Measurements from ENCODE around the gene IGLL1.
A peak's percentile ranks its signal among the peaks of the same experiment; 100 is the strongest.
"Not testable (repeated sequence)": the region's sequence is repeated elsewhere in the genome, so short reads cannot be mapped to it uniquely, and the experiment has no call there.

IGLL1 gene

DNA sequence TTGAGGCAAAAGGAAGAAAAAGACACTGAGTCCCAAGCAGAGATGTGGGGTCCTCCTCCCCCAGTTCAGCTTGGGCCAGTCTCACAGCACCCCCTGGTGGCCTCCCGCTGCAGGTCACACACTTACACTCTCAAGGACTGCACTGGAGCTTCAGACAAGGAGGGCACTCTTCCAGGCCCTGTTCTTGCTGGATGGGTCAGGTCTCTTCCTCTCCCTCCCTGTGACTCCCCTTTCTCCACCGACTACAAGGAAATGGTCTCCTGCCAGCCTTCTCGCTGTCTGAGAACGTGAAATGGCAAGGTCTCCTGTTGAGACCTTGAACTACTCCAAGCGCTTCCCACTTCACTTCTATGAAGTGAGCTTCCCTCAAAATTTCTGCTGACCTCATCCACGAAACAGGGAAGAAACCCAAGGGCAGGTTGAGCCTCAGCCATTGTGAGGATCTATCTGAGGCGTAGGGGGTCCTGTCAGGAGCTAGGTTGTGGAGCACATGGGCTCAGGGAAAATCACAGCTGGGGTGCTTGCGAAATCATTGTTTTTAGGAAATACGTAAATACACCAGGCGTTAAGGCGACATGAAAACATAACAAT, 11.2 kb upstream of the IGLL1 start:
- DNase-seq (ENCODE audit: low read depth in 2 of 2) = peak; percentile 13 to 45

DNA sequence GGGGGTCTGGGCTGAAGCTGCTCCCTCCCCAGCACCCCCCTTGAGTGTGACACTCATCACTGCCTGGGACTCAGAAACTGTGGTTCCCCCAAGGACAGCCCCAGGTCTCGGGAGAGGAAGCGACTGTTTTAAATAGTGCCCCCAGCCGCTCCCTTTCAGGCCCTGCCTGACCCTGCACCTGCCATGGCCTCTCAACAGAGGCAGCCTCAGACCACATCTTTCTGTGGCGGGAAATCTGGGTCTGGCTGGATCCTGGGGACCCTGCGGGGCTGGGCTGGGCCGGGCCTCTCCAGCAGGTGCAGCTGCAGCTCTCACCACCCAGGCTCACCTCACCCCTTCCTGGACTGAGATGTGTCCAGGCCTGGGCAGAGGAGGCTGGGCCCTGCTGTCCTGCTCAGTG, 3.7 kb upstream of the IGLL1 start:
- DNase-seq (ENCODE audit: low read depth in 2 of 2) = no peak

DNA sequence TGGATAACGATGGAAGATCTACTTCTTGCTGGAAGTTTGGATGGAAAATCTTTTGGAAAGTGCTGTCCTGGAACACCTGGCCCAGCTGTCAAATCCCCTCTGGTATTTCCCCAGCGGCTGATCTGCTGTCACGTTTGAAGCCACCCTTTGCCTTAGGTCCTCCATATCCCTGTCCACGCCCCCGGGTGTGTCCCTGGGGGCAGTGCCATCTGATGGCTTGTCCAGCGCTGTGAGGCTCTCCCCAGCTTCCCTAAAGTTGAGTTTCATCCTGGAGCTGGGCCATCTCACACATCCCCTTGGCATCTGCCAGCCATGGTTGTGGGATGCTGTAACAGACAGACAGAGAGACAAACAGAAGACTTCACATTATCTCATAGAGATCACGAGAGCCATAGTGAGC, 3.1 kb upstream of the IGLL1 start:
- DNase-seq (ENCODE audit: low read depth in 2 of 2) = no peak

DNA sequence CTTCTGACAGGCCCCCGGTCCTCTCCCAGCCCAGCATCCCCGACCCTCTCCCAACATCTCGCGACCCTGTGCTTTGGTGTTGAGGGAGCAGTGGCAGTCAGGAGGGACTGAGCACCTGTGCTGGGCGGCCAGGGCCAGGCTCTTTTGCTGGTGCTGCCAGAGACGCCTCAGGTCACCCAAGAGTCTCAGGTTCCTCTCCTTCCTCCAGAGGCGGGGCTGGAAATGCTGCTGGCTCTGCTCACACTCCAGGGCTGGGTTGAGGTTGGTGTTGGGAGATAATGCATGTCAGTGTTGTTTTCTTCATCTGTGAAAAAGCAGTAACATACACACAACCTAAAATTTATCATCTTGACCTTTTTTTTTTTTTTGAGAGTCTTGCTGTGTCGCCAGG, 1.2 kb upstream of the IGLL1 start:
- DNase-seq (ENCODE audit: low read depth in 2 of 2) = no peak

DNA sequence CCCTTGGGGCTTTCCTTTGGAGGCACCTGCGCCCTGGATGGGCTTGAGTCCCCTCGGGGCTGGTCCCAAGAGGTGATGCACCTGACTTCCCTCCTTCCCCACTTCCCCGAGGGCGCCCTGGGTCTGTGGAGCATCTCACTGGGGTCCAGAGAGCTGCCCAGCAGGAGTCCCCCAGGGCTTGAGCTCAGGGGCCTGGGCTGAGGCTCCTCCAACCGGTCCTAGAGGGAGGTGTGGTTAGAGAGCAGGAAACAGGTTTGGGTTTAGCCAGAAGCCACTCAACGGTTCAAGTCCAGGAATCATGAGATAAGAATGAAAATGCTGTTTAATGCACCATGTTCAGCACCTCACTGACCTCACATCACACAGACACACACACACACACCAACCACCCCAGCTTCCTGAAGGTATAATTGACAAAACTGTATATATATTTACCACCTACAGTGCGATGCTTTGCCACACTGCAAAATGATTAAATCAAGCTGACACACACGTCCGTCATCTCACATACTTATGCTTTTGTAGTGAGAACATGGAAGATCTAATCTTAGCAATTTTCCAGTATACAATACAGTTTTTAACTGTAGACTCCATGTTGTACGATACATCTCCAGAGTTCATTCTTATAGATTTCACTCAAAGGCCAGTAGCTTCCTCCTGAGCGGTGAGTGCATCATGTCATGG, 628 bp upstream of the IGLL1 start:
- no peak for DNase-seq (ENCODE audit: low read depth in 2 of 2)

DNA sequence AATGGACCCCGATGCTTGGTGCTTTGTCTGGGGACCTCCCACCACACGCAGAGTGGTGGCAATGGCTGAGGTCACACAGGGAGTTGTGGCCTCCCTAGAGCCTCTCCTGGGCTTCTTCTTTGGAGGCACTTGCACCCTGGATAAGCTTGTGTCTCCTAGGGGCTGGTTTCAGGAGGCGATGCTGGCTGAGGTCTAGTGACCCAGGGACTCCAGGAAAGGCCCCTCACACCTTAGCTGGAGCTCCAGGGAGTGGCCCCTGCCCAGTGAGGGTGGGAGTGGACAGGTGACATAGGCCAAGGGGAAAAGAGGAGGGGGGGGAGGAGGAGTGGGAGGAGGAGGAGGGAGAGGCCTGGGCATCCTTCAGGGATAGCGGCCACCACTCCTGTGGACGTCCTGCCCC, 810 bp downstream of the IGLL1 start:
- DNase-seq (ENCODE audit: low read depth in 2 of 2) = no peak

DNA sequence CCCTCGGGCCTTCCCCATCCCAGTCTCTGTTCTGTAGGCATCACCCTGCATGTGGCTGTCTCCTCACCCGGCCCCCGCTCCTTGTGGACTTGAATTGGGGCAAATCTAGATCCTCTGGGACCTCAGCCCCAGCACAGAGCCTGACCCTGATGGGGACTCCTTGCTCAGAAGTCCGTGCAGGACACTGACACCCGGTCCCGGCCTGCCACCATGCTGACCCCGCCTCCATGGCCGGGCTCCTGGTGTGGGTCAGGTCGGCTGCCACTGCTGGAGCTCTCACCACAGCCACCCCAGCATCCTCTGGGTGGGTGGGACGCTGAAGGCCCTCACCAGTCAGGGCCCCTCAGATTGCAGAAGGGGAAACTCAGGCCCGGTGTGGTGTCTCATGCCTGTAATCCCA, 1.8 kb downstream of the IGLL1 start:
- DNase-seq (ENCODE audit: low read depth in 2 of 2) = no peak

DNA sequence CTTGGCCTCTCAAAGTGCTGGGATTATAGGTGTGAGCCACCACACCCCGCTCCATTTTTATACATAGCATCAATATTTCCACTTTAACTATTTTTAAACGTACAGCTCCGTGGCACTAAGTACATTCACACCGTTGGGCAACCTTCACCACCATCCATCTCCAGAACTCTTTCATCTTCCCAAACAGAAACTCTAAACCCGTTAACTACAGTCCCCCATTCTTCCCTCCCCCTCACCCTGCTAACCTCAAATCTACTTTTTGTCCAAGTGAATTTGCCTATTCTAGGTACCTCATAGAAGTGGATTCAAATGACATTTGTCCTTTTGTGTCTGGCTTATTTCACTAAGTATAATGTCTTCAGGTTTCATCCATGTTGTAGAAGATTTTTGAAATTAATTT, 3.4 kb downstream of the IGLL1 start:
- DNase-seq (ENCODE audit: low read depth in 2 of 2) = no peak

DNA sequence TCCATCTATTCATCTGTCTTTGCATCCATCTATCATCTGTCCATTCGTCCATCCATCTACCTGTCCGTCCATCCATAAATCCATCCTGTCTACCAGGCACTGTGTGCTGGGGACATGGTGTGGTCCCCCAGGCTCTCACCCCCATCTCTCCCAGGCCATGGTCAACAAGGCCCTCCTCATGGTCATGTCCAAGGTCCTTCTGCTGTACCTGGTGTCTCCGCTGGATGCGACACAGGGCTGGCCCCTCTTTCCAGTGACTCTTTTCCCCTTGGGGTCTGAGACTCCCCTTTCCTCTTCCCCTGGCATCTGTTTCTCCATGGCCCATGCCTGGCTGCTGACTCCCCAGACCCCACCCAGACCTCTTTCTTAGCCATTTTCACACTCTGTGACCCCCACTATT, 4.5 kb downstream of the IGLL1 start:
- DNase-seq (ENCODE audit: low read depth in 2 of 2) = no peak

DNA sequence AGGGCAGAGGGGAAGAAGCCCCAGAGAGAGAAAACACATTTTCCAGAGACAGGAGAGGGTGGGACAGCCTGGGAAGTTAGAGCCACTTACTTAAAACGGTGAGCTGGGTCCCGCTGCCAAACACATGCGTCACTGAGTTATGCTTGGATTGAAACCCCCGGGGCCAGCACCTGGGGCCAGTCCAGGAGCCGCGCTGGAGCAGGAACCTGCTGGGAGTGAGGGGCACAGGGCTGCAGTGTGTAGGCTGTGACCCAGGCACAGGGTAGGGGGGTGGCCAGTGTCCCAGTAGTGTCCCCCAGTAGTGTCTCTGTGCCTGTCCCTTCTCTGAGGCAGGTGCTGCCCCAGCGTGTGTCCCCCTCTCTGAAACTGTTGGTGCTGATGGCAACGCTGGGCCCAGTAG, 5.2 kb downstream of the IGLL1 start:
- no peak for DNase-seq (ENCODE audit: low read depth in 2 of 2)

DNA sequence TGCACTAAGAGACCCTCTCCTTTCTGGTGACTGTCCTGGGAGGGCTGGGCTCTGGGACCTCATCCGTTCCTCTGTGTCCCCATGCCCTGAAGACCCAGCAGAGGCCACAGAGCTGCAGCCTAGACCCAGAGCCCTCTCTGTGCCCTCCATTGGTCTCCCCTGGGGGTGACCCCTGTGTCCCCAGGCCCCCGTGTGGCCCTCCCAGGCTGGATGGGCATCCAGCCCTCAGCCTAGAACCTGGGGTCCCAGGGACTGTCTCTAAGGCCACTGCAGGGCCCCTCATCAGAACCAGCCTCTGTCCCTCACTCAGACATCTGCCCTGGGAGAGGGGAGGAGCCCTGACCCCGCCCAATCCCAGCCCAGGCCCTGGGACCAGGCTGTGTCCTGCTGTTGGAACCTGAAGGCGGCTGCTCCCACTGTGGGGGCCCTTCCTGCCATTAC, 5.7 kb downstream of the IGLL1 start:
- no peak for DNase-seq (ENCODE audit: low read depth in 2 of 2)

DNA sequence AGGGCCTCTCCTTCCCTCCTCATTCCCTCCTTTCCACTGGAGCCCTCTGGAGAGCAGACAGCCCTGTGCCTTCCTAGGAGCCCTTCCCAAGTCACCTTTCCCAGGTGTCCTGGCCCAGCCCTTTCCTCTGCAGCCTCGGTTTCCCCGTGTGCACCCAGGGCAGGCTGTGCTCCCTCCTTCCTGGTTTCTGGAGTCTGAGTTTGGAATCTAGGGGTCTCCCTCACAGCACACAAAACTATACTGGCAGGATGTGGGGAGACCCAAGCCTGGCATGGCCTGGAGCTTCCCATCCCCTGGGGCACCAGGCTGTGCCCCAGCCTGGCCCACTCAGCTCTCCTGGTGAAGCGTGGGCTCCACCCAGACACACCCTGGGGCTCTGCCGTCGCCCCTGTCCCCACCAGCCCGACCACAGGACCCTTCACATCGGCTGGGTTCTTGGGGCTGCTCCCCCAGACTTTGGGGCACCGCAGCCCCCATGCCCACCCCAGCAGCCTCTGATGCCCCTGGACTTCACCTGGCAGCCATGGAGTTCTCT, 6.3 kb downstream of the IGLL1 start:
- DNase-seq (ENCODE audit: low read depth in 2 of 2) = not testable (repeated sequence)

DNA sequence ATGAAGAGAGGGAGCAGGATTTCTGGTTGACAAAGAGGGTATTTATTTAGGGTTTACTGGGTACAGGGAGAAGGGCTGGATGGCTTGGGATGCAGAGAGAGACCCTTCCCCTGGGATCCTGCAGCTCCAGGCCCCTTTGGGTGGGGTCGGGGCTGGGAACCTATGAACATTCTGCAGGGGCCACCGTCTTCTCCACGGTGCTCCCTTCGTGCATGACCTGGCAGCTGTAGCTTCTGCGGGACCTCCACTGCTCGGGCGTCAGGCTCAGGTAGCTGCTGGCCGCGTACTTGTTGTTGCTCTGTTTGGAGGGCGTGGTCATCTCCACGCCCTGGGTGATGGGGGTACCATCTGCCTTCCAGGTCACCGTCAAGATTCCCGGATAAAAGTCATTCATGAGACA, 7.0 kb downstream of the IGLL1 start:
- not testable (repeated sequence) for DNase-seq (ENCODE audit: low read depth in 2 of 2)

DNA sequence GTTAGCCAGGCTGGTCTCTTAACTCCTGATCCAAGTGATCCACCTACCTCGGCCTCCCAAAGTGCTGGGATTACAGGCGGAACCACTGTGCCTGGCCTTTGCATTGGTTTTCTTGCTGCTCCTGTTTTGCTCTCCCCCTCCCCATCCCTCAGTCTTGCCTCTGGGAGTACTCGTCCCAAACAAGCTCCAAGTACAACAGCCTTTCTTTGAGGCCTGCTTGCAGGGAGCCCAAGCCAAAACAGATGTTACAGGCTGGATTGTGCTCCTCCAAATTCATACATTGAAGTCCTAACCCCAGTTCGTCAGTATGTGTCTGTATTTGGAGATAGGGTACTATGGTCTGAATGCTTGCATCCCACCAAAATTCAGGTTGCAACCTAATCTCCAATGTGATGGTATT, 8.6 kb downstream of the IGLL1 start:
- no peak for DNase-seq (ENCODE audit: low read depth in 2 of 2)

DNA sequence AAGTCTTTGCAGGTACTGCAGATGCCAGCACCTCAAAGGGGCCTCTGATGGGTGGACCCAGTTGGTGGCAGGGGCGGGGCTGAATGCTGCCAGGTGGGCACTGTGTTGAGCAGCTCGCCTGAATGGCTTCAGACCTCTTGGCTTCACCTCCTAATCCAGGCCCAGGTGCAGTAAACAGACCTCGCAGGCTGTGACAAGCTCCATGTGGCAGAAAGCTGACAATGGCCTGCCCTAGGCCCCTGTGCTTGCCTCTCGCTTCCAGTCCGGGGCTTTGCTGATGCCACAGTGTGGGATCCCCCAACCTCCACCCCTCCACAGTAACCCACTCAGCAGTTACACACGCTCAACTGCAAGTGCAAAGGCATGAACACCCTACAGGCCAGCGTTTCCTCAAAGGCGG, 9.4 kb downstream of the IGLL1 start:
- no peak for DNase-seq (ENCODE audit: low read depth in 2 of 2)

DNA sequence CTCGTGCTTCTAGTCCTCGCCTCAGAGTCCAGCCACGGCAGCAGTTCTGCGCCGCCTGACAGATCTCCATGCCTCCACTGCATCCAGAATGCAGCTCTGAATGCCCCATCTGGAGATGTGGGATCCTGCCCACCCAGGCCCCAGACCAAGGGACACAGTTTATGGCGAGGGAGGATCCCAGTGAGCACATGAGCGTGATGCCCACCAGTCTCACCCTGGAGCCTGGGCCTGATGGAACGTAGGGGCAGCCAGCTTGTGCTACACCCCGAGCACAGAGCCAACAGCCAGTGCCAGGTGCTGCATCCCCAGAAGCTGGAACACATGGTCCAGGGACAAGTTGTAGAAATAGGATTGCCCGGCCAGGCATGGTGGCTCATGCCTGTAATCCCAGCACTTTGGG, 10.4 kb downstream of the IGLL1 start:
- no peak for DNase-seq (ENCODE audit: low read depth in 2 of 2)

DNA sequence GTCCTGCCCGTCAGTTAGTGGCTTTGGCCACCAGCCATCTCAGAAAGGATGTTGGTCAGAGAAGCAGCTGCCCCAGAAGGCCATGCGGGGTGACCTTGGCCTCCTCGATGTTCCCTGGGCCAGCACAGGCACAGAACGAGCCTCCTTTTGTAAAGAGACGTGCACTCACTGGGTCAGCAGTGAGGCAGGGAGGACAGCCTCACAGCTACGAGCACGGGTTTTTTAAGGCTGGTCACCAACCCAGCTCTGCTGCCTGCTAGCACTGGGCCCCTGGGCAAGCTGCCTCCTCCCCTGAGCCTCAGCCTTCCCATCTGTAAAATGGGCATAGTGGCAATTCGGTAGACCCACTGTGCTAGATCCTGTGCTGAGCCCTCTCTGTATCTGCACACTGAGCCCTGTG, 10.8 kb downstream of the IGLL1 start:
- DNase-seq (ENCODE audit: low read depth in 2 of 2) = no peak

DNA sequence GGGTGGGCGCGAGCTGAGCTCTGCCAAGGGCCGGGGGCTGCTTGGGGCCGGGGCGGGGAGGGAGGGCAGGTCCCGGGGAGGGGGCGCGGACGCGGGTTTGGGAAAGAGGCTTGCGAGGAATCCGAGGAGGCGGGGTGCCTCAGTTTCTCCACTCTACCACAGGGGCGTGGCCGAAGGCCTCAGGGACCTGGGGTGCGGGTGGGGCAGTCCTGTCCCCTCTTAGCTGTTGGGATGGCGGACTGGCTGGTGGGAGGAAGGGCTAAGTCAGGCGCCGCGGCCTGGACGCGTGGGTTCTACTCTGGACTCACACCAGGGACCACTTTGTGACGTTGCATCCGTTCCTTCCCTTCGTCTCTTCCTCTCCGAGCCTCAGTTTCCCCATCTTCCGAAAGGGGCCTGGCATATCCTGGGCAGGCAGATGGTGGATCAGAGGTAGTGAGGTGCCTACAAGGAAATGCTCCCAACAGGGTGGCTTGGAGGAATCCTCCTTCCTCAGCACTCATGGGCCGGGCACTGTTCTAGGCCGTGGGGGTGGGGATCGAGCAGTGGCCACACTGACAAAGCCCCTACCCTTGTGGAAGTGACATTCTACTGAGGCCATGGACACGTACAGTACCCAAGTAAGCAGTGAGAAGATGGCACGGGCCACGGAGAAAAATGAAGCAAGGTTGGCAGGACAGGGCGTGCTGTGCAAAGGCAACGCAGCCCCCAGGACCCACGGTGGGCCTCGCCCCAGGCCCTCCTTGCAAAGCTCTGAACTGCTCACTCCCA, 13.2 kb downstream of the IGLL1 start:
- DNase-seq (ENCODE audit: low read depth in 2 of 2) = no peak

DNA sequence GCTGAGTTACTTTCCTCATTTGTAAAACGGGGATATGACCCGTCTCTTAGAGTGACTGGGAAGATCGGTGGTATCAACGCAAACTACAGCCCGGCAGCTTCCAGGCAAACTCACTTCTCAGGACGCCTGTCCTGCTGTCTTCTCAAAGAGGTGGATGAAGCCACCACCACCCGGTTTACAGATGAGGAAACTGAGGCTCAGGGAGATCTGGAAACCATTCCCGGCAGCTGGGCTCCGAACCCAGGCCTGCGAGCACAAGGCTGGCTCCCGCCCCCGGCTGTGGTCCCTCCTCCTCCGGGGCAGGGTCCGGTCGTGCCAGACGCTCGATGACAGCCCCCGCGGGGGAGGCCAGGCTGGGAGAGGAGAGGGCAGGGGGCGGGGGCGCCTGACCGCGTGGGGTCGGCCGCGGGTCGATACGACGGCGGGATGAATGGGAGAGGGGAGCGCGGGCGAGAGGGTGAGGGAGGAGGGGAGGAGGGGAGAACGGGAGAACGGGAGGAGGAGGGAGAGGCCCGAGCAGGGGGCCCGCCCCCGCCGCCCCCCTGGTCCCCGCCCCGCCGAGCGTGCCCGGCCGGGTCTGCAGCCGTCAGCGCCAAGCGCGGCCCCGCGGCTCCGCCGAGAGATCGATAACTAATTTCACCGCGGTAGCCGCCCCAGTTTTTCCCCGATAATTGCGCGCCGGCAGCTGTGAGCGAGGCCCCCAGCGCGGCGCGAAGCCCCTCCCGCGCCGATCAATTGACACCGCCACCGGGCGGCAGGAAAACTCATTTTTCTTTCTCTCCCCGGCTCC, 14.0 kb downstream of the IGLL1 start:
- no peak for DNase-seq (ENCODE audit: low read depth in 2 of 2)

DNA sequence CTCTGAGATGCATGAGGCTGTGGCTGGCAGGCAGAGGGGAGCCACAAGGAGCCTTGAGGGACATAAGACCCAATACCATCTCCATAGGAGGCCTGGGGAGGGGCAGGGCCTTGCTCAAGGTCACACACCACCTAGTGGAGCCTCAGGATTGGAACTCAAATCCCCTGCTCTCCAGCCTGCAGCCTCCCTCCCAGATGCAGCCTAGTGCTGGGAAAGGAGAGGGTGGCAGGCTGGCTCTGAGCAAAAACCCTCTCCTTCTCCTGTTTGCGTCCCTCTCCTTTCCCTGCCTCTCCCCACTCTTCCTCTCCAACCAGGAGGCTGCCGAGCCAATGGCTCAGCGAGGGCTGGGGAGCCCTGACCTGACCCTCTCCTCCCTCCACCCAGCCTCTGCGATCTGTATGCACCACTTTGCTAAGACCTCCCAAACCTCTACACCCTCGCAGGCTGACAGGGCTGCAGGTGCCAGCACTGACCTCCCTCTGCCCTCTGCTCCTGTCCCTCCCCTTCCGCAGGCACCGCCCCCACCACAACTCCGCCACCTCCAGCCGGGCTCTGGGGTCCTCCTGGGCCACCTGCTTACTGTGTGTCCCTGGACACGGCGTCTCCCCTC, 14.7 kb downstream of the IGLL1 start:
- no peak for DNase-seq (ENCODE audit: low read depth in 2 of 2)

DNA sequence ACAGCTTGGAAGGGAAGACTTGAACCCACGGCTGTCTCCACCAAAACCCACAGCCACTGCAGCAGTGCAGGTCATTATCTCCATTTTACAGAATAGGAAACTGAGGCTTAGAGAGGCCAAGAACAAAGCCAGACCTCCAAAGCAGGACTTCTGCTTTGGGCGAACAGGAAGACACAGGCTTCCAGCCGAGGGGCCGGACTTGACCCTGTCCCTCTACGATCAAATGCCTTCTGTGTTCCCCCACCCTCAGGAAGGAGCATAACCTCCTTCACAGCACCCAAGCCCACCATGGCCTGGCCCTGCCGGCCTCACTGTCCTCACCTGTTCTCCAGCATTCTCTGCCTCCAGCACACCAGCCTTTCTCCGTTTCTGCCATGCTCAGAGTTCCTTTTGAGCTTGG, 15.8 kb downstream of the IGLL1 start:
- DNase-seq (ENCODE audit: low read depth in 2 of 2) = no peak

DNA sequence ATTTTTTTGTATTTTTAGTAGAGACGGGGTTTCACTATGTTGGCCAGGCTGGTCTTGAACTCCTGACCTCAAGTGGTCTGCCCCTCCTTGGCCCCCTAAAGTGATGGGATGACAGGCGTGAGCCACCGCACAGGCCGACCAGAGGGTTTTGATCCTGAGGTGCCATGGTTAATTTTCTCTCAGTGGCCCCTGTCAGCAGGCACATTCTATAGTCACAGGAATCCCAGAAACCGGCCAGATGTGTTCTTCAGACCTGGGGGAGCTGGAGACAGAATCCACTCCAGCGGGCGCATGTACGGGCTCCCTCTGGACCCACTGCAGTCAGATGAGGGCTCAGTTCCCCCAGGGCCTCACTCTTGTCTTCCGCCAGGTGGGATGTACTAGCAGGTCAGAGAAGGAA, 17.0 kb downstream of the IGLL1 start:
- DNase-seq (ENCODE audit: low read depth in 2 of 2) = no peak

Measured in stimulated activated CD4-positive, alpha-beta T cell treated with anti-CD3 and anti-CD28 coated beads, Interleukin-12 subunit alpha, Interleukin-12 subunit beta, amount 100 ng/mL, for 24 hours (primary cell).